Ishikawa (cell line): ENCODE data around the gene PITPNB.

Source experiments
- EP300 ChIP-seq: IDR thresholded peaks from 2 replicates; pipeline ENCODE4 v1.6.1; 2012; ENCODE audit warnings: borderline replicate concordance
- RAD21 ChIP-seq: IDR thresholded peaks from 2 replicates; pipeline ENCODE4 v1.6.1; 2012; ENCODE audit warnings: low read depth
- YY1 ChIP-seq: IDR thresholded peaks from 2 replicates; pipeline ENCODE4 v1.6.1; 2012; ENCODE audit warnings: low read depth

DNA sequence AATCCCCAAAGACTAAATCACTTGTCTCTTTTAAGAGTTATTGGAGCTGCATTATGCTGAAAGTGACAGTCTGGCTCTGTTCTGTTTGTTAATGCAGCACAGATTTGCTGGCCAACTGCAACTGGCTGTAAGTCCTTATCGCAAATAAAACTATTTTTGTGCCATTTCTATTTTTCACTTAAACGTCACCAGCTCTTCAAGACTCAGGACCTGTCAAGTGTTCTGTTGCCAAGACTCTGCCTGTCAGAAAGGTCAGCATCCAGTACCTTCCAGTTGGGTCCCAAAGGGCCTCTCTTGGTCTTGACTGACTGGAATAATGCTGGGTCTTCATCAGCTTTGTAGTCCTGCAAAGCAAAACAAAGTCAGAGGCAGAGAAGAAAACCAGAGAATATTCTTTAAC, 45.6 kb downstream of the PITPNB start:
- TF ChIP-seq EP300 (no peak), YY1 (no peak), RAD21 (no peak)
